Fibroblast of lung (primary cell): ENCODE measurements around the gene CASP14. TPM values are rescaled to one million over a fixed set of nuclear protein-coding genes. Genes with fewer than 3 reads are reported as not detected.
A peak's percentile ranks its signal among the peaks of the same experiment; 100 is the strongest.

ENCODE experiments used
- DNase-seq, 2 donors: peaks; one replicate each; pipeline versions ENCODE4 v3.0.0 to v3.0.0-alpha.2; 2010; ENCODE audit warnings: low read depth in 2 of 2
- H2AFZ ChIP-seq: 2 replicates; pipeline ENCODE4 v1.5.1; 2012; ENCODE audit warnings: low read length, control low read depth, inconsistent platforms
- H3K27ac ChIP-seq: 2 replicates; pipeline ENCODE4 v1.5.1; 2011; ENCODE audit warnings: low read length, control low read depth; ENCODE audit not compliant: insufficient read depth
- H3K27me3 ChIP-seq: 2 replicates; pipeline ENCODE4 v1.5.1; 2011; ENCODE audit warnings: mild to moderate bottlenecking, low read length; ENCODE audit not compliant: control insufficient read depth, insufficient read depth
- H3K36me3 ChIP-seq: 2 replicates; pipeline ENCODE4 v1.5.1; 2011; ENCODE audit warnings: low read length; ENCODE audit not compliant: control insufficient read depth, insufficient read depth
- H3K4me1 ChIP-seq: 2 replicates; pipeline ENCODE4 v1.5.1; 2011; ENCODE audit warnings: low read length; ENCODE audit not compliant: control insufficient read depth, insufficient read depth; ENCODE audit errors: extremely low read depth
- H3K4me2 ChIP-seq: 2 replicates; pipeline ENCODE4 v1.5.1; 2011; ENCODE audit warnings: low read length, control low read depth; ENCODE audit not compliant: insufficient read depth; ENCODE audit errors: extremely low read depth
- H3K4me3 ChIP-seq, 4 experiments: fragments of 200-600 bp in 1 of 4; sonication (generic) in 1 of 4; replicated peaks in 1 of 4; 2 replicates each; pipeline ENCODE4 v1.5.1; 2011 to 2016; ENCODE audit warnings: low read length in 4 of 4, low read depth in 3 of 4, mild to moderate bottlenecking in 3 of 4, control low read depth in 2 of 4, inconsistent platforms in 1 of 4, mixed read lengths in 1 of 4; ENCODE audit not compliant: insufficient read depth in 1 of 4; ENCODE audit errors: control extremely low read depth in 1 of 4
- H3K79me2 ChIP-seq: 2 replicates; pipeline ENCODE4 v1.5.1; 2012; ENCODE audit warnings: mild to moderate bottlenecking, low read length, inconsistent platforms; ENCODE audit not compliant: control insufficient read depth, insufficient read depth
- H3K9ac ChIP-seq: 2 replicates; pipeline ENCODE4 v1.5.1; 2011; ENCODE audit warnings: mild to moderate bottlenecking, low read length, control low read depth; ENCODE audit not compliant: insufficient read depth
- H3K9me3 ChIP-seq: 2 replicates; pipeline ENCODE4 v1.5.1; 2012; ENCODE audit warnings: low read depth, low read length; ENCODE audit not compliant: control insufficient read depth, insufficient read depth
- H4K20me1 ChIP-seq: 2 replicates; pipeline ENCODE4 v1.5.1; 2011; ENCODE audit warnings: low read length; ENCODE audit not compliant: control insufficient read depth, insufficient read depth; ENCODE audit errors: extremely low read depth
- CTCF ChIP-seq, 2 donors: IDR thresholded peaks in 1 of 2; conservative IDR thresholded peaks in 1 of 2; 1 replicate in 1 of 2; 2 replicates in 1 of 2; pipeline ENCODE4 v1.5.1; 2011 to 2012; ENCODE audit warnings: low read length in 2 of 2, control low read depth in 1 of 2, inconsistent platforms in 1 of 2, low read depth in 1 of 2, mild to moderate bottlenecking in 1 of 2
- EZH2 ChIP-seq: IDR thresholded peaks from 2 replicates; pipeline ENCODE4 v1.5.1; 2012; ENCODE audit warnings: low read length, control low read depth, mild to moderate bottlenecking; ENCODE audit errors: missing control alignments
- polyA plus RNA-seq, 2 donors: library from polyadenylated mRNA; depleted of rRNA in 1 of 2; stranded (reverse) in 1 of 2; unstranded in 1 of 2; fragments of >200 nt; gene quantifications; 2 replicates each; pipeline ENCODE4 v1.2.1, GENCODE V29; 2011 to 2012; ENCODE audit warnings: missing spikeins in 1 of 2
- total RNA-seq: library from RNA; depleted of rRNA; stranded (reverse); fragments of >200 nt; gene quantifications from 2 replicates; pipeline ENCODE4 v1.2.1, GENCODE V29; 2014

The CASP14 gene
- total and polyA plus RNA-seq, 2 donors (not counting 1 experiment from before 2014, with no cell fraction given): not detected

- Histone ChIP-seq H3K4me3 (no peak overlapping the region), H3K4me1 (no peaks in the 10 kb centered on the region), H3K27ac (no peak overlapping the region), H4K20me1 (no peaks in the 10 kb centered on the region), H3K27me3 (peaks cover 5% of the 10 kb centered on the region), H3K36me3 (no peaks in the 10 kb centered on the region), H2AFZ (no peak overlapping the region), H3K4me2 (no peak overlapping the region), H3K9me3 (no peaks in the 10 kb centered on the region), H3K79me2 (no peaks in the 10 kb centered on the region), H3K9ac (no peak overlapping the region)
- no peak for DNase-seq
- TF ChIP-seq EZH2 (no peak), CTCF (conservative IDR thresholded peaks at IDR 0.05 in 1 of 2, IDR thresholded peaks at IDR 0.05 in 1 of 2; ENCODE audit: low read depth in 1 of 2, low read length in 2 of 2) (no peak)
Measured at GRCh38 chr19:15098460-15098859, 49.2 kb downstream of the CASP14 start.

GRCh38 chr19:15099017-15099582 lies 49.8 kb downstream of the CASP14 start:
- Histone ChIP-seq H3K27me3 (peaks cover 5% of the 10 kb centered on the region), H3K4me1 (no peaks in the 10 kb centered on the region), H3K9ac (no peak overlapping the region), H4K20me1 (no peaks in the 10 kb centered on the region), H3K4me3 (no peak overlapping the region), H3K9me3 (no peaks in the 10 kb centered on the region), H3K4me2 (no peak overlapping the region), H3K27ac (no peak overlapping the region), H3K79me2 (no peaks in the 10 kb centered on the region), H2AFZ (no peak overlapping the region), H3K36me3 (no peaks in the 10 kb centered on the region)
- DNase-seq: no peak
- TF ChIP-seq CTCF (conservative IDR thresholded peaks at IDR 0.05 in 1 of 2, IDR thresholded peaks at IDR 0.05 in 1 of 2; ENCODE audit: low read depth in 1 of 2, low read length in 2 of 2) (no peak), EZH2 (no peak)

GRCh38 chr19:15101479-15102082 lies 52.3 kb downstream of the CASP14 start:
- no peaks in the 10 kb centered on the region for H3K36me3 ChIP-seq
- H2AFZ ChIP-seq: no peak overlapping the region
- H3K27me3 ChIP-seq: peaks cover 5% of the 10 kb centered on the region
- H3K79me2 ChIP-seq: no peaks in the 10 kb centered on the region
- no peaks in the 10 kb centered on the region for H3K9me3 ChIP-seq
- no peak overlapping the region for H3K27ac ChIP-seq
- no peaks in the 10 kb centered on the region for H3K4me1 ChIP-seq
- H3K4me2 ChIP-seq: no peak overlapping the region
- H4K20me1 ChIP-seq: no peaks in the 10 kb centered on the region
- no peak overlapping the region for H3K9ac ChIP-seq
- DNase-seq: peak; percentile 27 to 50
- no peak overlapping the region for H3K4me3 ChIP-seq
- TF ChIP-seq CTCF (conservative IDR thresholded peaks at IDR 0.05 in 1 of 2, IDR thresholded peaks at IDR 0.05 in 1 of 2; ENCODE audit: low read depth in 1 of 2, low read length in 2 of 2): peak; percentile 56 to 79
- no peak for TF ChIP-seq EZH2
